ENCODE results near the gene HIVEP2. TPM values are rescaled to one million over a fixed set of nuclear protein-coding genes. Genes with fewer than 3 reads are reported as not detected.

The HIVEP2 gene
- total RNA-seq, 1 experiment from 2014 or later: 10.3 TPM

DNA sequence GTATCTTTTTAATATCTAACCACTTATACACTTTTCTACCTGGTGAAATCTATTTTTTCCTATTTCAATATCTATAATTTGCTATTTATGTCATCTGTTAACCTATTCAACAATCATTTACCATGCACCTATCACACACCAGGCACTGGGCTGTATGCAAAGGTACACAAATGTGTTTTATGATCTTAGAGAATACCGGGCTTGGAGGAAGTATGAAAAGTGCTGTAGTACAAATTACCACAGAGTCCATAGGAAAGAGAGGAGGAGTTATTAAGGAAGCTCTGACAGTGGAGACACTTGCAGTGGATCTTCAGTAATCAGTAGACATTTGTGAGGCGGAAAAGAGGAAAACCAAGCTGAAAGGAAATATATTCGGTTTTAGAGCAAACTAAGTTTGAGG is 96.0 kb downstream of the HIVEP2 start:
- in situ Hi-C loops (cut with HindIII; ENCODE audit: low pct_unique_long_range_greater_than_20kb, low sequenced_read_pairs): no loop called here
- no peaks in the 10 kb centered on the region for H3K27me3 ChIP-seq (ENCODE audit: control insufficient read depth, insufficient read depth, low read length)
- no peaks in the 10 kb centered on the region for H3K36me3 ChIP-seq (ENCODE audit: control insufficient read depth, insufficient read depth, low read length)
- no TSS peak for BruUV-seq (replicated peaks)
- CTCF ChIA-PET: no interaction called here
- H3K4me1 ChIP-seq (ENCODE audit: control insufficient read depth, insufficient read depth, low read length): peaks cover 37% of the 10 kb centered on the region
- ATAC-seq (no peak), DNase-seq (ENCODE audit: low read depth, low spot score) (no peak)
- H3K27ac ChIP-seq (ENCODE audit: low read length): no peak overlapping the region
- no peaks in the 10 kb centered on the region for H3K9me3 ChIP-seq (ENCODE audit: control insufficient read depth, insufficient read depth, low read depth, low read length)
- POLR2A ChIA-PET: interaction anchor here (0.5 kb wide), 1 partner anchor 72 kb away, joined by 3 read pairs; no protein-coding TSS in a partner anchor
- TF ChIP-seq, protein P1, sequence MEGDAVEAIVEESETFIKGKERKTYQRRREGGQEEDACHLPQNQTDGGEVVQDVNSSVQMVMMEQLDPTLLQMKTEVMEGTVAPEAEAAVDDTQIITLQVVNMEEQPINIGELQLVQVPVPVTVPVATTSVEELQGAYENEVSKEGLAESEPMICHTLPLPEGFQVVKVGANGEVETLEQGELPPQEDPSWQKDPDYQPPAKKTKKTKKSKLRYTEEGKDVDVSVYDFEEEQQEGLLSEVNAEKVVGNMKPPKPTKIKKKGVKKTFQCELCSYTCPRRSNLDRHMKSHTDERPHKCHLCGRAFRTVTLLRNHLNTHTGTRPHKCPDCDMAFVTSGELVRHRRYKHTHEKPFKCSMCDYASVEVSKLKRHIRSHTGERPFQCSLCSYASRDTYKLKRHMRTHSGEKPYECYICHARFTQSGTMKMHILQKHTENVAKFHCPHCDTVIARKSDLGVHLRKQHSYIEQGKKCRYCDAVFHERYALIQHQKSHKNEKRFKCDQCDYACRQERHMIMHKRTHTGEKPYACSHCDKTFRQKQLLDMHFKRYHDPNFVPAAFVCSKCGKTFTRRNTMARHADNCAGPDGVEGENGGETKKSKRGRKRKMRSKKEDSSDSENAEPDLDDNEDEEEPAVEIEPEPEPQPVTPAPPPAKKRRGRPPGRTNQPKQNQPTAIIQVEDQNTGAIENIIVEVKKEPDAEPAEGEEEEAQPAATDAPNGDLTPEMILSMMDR (IDR thresholded peaks at IDR 0.05): no peak
- TF ChIP-seq, protein P2, sequence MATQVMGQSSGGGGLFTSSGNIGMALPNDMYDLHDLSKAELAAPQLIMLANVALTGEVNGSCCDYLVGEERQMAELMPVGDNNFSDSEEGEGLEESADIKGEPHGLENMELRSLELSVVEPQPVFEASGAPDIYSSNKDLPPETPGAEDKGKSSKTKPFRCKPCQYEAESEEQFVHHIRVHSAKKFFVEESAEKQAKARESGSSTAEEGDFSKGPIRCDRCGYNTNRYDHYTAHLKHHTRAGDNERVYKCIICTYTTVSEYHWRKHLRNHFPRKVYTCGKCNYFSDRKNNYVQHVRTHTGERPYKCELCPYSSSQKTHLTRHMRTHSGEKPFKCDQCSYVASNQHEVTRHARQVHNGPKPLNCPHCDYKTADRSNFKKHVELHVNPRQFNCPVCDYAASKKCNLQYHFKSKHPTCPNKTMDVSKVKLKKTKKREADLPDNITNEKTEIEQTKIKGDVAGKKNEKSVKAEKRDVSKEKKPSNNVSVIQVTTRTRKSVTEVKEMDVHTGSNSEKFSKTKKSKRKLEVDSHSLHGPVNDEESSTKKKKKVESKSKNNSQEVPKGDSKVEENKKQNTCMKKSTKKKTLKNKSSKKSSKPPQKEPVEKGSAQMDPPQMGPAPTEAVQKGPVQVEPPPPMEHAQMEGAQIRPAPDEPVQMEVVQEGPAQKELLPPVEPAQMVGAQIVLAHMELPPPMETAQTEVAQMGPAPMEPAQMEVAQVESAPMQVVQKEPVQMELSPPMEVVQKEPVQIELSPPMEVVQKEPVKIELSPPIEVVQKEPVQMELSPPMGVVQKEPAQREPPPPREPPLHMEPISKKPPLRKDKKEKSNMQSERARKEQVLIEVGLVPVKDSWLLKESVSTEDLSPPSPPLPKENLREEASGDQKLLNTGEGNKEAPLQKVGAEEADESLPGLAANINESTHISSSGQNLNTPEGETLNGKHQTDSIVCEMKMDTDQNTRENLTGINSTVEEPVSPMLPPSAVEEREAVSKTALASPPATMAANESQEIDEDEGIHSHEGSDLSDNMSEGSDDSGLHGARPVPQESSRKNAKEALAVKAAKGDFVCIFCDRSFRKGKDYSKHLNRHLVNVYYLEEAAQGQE (IDR thresholded peaks at IDR 0.05; ENCODE audit: insufficient read depth in 1 of 2, low read depth in 2 of 2, low read length in 1 of 2): no peak
- TF ChIP-seq TCF7L2 (IDR thresholded peaks at IDR 0.05; ENCODE audit: low read depth, low read length): no peak
- TF ChIP-seq SIN3A (IDR thresholded peaks at IDR 0.05; ENCODE audit: borderline replicate concordance, insufficient read depth, low read depth, low read length): no peak
- no peak for TF ChIP-seq POLR2AphosphoS5 (IDR thresholded peaks at IDR 0.05; ENCODE audit: low read depth, low read length)
- intact Hi-C loops (cut with micrococcal nuclease; ENCODE audit: unreplicated experiment): loop anchor here (5.0 kb wide), 1 partner anchor 93 kb away; no protein-coding TSS in a partner anchor
- no peak overlapping the region for H3K4me3 ChIP-seq (ENCODE audit: low read depth in 2 of 2, low read length in 2 of 2)

DNA sequence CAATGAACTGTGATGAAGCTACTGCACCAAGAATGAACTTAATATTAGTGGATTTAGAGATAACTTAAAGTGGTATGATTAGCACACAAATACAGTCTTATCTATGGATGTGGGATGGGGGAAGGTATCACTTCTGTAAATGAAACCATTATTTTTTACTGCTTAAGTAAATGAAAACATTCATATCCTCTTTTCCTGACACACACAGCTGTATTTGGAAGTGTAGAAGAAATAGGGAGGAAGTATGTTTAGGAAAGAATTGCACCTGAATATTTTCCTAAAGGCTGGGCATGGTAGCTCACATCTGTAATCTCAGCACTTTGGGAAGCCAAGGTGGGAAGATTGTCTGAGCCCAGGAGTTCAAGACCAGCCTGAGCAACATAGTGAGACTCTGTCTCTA is 96.8 kb downstream of the HIVEP2 start:
- in situ Hi-C loops (cut with HindIII; ENCODE audit: low pct_unique_long_range_greater_than_20kb, low sequenced_read_pairs): no loop called here
- DNase-seq (ENCODE audit: low read depth, low spot score) (no peak), ATAC-seq (no peak)
- POLR2A ChIA-PET: interaction anchor here (0.9 kb wide), 1 partner anchor 37 kb away, joined by 3 read pairs; no protein-coding TSS in a partner anchor
- no peaks in the 10 kb centered on the region for H3K9me3 ChIP-seq (ENCODE audit: control insufficient read depth, insufficient read depth, low read depth, low read length)
- intact Hi-C loops (cut with micrococcal nuclease; ENCODE audit: unreplicated experiment): loop anchor here (5.0 kb wide), 1 partner anchor 94 kb away; no protein-coding TSS in a partner anchor
- no peaks in the 10 kb centered on the region for H3K36me3 ChIP-seq (ENCODE audit: control insufficient read depth, insufficient read depth, low read length)
- H3K27ac ChIP-seq (ENCODE audit: low read length): no peak overlapping the region
- peaks cover 45% of the 10 kb centered on the region for H3K4me1 ChIP-seq (ENCODE audit: control insufficient read depth, insufficient read depth, low read length)
- CTCF ChIA-PET: no interaction called here
- H3K4me3 ChIP-seq (ENCODE audit: low read depth in 2 of 2, low read length in 2 of 2): no peak overlapping the region
- TF ChIP-seq, protein P1 (IDR thresholded peaks at IDR 0.05): no peak
- TF ChIP-seq POLR2AphosphoS5 (IDR thresholded peaks at IDR 0.05; ENCODE audit: low read depth, low read length): no peak
- no peak for TF ChIP-seq TCF7L2 (IDR thresholded peaks at IDR 0.05; ENCODE audit: low read depth, low read length)
- TF ChIP-seq, protein P2 (IDR thresholded peaks at IDR 0.05; ENCODE audit: insufficient read depth in 1 of 2, low read depth in 2 of 2, low read length in 1 of 2): no peak
- no peak for TF ChIP-seq SIN3A (IDR thresholded peaks at IDR 0.05; ENCODE audit: borderline replicate concordance, insufficient read depth, low read depth, low read length)
- no peaks in the 10 kb centered on the region for H3K27me3 ChIP-seq (ENCODE audit: control insufficient read depth, insufficient read depth, low read length)
- BruUV-seq (replicated peaks): no TSS peak

Data from Panc1 (cell line).